M059J (cell line): ENCODE measurements around the gene POLR3GL. TPM values are rescaled to one million over a fixed set of nuclear protein-coding genes. Genes with fewer than 3 reads are reported as not detected.
"Not testable (repeated sequence)": the region's sequence is repeated elsewhere in the genome, so short reads cannot be mapped to it uniquely, and the experiment has no call there.

Experiments used
- DNase-seq: peaks from one replicate; pipeline ENCODE4 v3.0.0-alpha.2; 2012; ENCODE audit warnings: low read depth
- total RNA-seq: library from RNA; depleted of rRNA; stranded (reverse); fragments of >200 nt; shearing (Covaris generic); gene quantifications from 2 replicates; pipeline ENCODE4 v1.2.3, GENCODE V29; 2014; rRNA removed

The POLR3GL gene
- total RNA-seq: 23.1 and 28.9 TPM in 2 replicates

DNA sequence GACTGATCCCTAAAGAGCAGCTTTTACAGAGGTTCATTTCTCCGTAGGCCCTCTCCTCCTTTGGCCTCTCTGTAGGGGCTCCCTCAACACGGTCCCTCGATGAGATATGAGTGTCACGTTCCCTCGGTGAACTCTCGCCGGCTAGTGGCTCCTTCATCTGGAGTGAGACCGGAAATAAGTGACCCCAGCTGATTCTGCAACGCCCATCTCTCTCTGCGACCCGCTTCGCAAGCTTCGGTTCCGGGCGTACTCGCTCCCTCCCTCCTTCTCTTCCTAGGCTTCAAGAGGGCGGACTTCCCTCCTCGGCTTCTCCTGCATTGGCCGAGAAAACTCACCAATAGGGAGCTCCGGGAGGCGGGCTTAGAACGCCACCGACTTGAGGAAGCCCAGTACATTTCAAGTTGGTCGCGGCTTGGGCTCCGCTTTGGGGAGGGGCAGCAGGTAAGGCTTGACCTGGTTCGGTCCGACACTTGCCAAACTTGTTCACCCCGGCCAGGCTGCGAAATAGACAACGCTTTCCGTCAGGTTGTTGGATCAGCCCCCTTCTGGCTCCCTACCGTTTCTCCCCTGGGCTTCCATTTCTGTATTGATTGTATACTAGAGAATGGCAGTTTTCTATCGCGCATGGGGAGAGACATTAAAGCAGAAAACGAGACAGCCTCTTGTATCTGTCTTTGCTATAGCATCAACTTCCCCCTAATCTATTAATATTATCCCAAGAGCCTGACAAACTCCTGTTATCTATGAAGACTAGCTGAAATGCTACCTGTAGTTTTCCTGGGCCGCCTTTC, at the start of gene POLR3GL, which contains the start of gene ANKRD34A:
Gene POLR3GL, plus strand, starts transcription at position 363 of the 791 bp plus-strand sequence. CDS start 10,176 bp downstream, outside the sequence.
Gene ANKRD34A, minus strand, starts transcription at position 248 of the 791 bp plus-strand sequence. CDS start 2,816 bp downstream, outside the sequence.
- peak; percentile 98 for DNase-seq

DNA sequence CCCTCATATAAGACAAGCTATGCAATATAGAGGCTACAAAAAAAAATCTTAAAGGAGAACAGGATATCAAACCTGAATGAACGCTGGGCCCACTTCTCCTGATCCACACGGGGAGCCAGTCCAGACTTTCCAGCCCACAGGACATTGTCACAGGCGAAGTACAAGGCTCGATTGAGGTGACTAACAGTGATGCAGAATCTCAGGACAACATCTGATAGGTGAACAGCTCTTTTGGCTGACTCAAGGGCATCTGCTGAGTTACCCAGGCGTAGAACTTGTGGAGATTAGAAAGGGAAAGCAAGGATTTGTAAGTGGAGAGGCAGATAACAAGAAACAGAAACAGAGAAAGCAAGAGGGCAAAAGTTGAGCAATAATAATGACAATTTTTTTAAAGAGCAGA, 47.7 kb upstream of the POLR3GL start:
- no peak for DNase-seq

DNA sequence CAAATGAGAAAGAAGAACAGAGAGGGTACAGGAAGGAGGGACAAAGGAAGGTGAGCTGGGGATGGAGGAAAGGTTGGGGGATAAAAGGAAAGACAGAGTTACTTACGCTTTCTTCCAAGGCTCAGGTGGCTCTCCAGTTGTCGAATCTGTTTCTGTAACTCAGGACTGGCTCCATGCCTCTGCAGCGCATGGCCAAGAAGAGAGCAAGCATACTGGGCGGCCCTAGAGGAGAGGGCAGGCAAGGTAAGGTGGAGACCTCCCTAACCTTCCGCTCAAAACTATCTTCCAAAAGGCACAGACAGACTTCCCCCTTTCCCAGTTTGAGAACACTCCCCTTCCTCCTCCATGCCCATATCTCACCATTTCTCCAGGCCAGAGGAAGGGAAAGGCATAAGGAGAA, 46.9 kb upstream of the POLR3GL start:
- no peak for DNase-seq

DNA sequence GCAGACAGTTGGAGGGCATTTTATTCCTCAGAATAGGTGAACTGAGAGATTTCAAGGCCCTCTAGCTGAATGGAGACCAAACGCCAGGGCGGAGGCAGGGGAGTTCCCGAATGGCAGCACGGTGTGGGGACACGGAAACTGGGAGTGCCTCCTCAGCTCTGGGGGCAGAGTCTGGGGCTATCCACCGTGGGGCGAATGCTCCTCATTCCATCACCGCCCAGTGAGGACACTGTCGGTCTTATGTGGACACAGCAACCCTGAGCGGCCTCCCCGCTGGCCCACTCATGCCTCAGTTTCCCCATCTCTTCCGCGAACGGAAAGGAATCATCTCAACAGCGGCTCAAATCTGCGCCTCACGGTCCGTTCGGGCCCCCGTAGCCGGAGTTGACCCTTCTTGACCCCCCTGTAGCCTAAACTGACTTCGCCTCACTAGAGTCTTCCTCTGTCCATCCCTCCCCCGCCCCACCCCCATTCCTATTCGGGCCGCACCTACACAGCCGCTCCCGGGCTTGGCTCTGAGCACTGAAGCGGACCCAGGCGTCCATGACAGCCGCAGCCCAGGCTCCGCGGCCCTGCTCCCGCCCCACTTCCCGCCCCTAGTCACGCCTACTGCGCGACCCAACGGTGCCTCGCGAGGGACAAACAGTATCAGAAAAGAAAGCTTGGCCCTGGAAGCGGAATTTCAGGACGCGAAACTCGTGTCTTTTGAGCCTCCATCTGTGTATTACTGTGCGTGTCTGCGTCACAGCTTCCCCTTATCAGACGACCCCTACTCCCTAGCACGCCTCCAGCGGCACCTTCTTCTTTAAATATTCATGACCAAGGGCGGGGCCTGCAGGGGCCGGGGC, 46.1 kb upstream of the POLR3GL start, which contains the start of gene PEX11B:
Gene PEX11B, minus strand, starts transcription at position 574 of the 848 bp plus-strand sequence. Its CDS starts 29 bp downstream, at position 545.
- DNase-seq: peak; percentile 82

- peak; percentile 84 for DNase-seq
Observed at GRCh38 chr1:145918992-145919939, 45.2 kb upstream of the POLR3GL start.

GRCh38 chr1:145920297-145920696, 44.2 kb upstream of the POLR3GL start:
- not testable (repeated sequence) for DNase-seq

DNA sequence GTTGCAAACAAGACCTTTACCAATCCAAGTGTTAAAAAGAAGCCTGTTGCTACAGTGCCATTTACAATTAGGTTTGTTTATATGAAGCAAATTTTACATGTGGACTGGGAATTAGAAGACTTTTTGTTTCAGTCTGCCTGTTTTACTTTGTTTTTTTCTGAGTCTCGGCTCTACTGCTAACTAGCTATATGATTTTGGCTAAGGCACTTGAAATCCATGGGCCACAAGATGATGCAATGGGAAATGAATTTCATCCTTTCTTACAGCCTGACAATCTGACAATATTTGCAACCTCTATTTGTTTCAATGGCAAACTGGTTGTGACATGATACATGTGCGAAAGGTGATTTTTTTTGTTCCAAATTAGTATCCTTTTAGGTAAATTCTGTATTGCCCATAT, 42.2 kb upstream of the POLR3GL start:
- no peak for DNase-seq

DNA sequence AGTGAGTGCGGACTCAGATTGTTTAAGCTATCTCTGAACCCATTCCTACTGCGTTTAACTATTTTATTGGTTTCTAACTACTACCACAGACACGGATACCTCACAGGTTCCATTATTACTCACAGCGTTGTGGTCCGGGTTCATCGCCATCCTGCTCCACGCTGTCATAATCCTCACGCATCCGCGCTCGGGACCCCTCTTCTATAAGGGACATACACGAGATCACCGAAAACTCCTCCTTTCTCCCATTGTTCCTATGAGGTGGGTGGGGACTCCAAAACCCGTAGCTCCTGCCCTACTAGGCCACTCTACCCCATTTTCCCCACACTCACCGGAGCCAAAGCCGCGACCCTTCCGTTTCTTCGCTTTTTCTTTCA, 37.8 kb upstream of the POLR3GL start:
- no peak for DNase-seq

- peak; percentile 99 for DNase-seq
Observed at GRCh38 chr1:145927063-145927886, 37.2 kb upstream of the POLR3GL start, which contains the start of gene RBM8A. TSS of gene RBM8A (minus strand) at chr1:145927484. CDS start at chr1:145927426, 58 bp downstream.

DNA sequence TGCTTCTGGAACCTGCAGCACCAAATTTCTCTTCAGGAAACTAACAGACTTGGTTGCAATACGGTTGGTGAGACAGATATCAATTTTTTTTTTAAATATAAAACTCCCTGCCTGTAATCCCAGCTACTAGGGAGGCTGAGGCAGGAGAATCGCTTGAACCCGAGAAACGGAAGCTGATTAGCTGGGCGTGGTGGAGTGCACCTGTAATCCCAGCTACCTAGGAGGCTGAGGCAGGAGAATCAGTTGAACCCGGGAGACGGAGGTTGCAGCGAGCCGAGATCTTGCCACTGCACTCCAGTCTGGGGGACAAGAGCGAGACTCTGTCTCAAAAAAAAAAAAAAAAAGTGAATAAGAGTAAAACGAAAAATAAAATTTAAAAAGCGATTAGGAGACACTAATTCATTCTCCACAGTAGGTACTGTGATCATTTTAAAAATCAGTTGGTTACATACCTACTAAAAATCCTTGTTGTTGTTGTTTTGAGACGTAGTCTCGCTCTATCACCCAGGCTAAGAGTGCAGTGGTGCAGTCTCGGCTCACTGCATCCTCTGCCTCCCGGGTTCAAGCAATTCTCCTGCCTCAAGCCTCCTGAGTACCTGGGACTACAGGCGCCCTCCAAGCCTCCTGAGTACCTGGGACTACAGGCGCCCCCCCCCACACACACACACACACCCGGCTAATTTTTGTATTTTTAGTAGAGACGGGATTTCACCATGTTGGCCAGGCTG, 36.4 kb upstream of the POLR3GL start:
- DNase-seq: no peak

DNA sequence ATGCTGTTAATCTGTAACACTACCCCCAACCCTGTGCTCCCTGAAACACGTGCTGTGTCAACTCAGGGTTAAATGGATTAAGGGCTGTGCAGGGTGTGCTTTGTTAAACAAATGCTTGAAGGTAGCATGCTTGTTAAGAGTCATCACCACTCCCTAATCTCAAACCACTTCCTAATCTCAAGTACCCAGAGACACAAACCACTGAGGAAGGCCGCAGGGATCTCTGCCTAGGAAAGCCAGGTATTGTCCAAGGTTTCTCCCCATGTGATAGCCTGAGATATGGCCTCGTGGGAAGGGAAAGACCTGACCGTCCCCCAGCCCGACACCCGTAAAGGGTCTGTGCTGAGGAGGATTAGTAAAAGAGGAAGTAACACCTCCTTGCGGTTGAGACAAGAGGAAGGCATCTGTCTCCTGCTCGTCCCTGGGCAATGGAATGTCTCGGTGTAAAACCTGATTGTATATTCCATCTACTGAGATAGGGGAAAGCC, 31.9 kb upstream of the POLR3GL start:
- DNase-seq: not testable (repeated sequence)

DNA sequence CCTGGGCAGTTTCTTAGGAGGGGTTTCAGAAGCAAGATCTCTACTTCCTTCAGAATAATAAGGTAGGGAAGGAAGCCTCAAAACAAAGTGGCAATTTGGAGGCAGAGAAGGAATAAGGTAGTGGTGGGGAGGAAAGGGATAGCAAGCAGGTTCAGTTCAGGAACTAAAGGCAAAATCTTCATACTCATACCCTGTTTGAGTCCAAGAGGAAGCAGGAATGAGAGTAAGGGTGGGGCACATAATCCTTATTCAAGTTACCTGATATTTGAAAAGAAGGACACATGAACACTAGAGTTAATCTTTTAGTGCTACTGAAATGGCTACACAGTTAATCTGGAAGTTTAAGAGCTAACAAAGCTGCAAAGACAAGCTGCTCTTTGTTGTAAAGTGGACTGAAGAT, 28.8 kb upstream of the POLR3GL start:
- no peak for DNase-seq

DNA sequence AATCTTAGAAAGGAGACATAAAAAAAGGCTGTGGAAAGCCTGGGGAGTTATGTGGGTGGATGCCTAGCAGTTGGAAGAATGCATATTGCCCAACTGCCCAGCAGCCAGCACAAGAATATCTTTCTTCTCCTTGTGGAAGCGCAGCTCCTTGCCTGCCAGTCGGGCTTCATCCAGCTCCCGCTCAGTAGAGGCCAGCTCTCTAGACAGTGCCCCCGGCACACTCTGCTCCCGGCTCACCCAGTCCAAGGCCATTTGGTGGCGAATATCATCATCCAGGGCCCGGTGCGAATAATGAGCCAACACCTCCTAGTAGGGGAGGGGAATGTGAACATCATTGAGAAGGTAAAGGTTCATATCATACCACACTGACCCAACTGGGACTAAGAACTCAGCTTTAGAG, 28.2 kb upstream of the POLR3GL start:
- no peak for DNase-seq

DNA sequence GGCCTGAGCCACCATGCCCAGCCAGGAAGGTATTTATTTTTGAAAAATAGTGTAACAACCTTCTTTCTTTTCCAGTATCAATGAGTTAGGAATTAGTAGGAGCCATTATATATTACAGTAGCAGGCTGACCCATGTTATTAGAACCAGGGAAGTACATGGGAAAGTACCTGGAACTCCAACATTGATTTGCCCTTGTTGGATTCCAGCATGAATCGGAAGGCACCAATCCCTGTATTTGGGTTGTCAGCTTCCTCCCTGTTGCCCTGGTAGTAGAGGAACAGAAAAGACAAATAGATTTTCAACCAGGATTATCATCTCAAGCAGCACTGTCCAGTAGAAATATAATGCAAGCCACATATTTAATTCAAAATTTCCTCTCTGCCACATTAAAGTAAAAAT, 27.1 kb upstream of the POLR3GL start:
- no peak for DNase-seq

- DNase-seq: no peak
Observed at GRCh38 chr1:145942405-145942804, 22.1 kb upstream of the POLR3GL start.

DNA sequence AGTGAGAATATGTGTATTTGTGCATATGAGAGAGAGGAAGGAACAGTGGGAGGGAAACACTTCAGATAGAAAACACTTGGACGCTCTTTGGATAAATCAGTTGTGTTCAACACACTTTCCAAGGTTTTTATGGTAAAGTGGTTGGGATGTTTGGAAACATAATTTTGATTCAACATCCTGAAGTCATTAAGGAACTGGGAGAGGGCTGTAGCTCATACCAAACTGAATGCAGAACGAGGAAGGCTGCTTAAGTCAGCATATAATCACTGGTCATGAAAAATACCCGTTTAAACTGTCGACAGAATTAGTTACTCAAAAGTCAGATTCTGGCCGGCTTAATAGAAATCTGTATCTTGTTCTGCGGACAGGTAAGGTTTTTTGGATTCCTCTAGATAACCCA, 21.6 kb upstream of the POLR3GL start:
- DNase-seq: no peak

DNA sequence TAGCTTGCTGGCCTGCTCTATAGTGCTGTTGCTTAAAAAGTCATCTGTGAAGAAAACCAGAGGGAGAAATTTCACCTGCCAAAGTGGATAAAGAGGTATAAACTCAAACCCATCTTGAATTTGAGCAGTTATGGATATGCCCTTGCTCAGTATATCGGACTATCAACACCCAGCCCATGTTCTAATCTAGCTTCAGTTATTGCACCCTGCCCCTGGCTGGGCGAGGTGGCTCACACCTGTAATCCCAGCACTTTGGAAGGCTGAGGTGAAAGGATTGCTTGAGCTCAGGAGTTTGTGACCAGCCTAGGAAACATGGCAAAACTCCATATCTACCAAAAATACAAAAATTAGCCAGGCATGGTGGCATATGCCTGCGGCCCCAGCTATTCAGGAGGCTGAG, 20.0 kb upstream of the POLR3GL start:
- DNase-seq: no peak

DNA sequence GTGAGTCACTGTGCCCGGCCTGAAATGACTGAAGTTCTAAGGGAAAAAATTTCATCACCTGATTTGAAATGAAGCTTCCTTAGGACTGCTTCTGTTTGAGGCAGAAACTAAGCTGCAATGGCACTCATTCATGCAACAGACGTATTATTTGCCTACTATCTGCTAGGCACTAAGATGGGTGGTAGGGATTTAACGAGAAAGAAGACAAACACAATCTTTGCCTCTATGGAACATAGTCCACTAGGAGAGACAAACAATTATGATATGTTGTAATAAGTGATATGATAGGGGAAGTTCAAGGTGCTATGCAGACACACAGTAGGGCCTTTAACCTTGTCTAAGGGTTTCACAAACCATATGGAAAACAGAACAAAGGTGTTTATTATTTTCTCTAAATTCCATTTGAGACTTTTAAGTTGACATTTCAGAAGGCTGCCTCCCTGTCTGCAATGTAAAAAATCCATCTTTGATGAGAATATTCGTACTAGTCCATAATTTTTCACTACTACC, 18.0 kb upstream of the POLR3GL start:
- no peak for DNase-seq

DNA sequence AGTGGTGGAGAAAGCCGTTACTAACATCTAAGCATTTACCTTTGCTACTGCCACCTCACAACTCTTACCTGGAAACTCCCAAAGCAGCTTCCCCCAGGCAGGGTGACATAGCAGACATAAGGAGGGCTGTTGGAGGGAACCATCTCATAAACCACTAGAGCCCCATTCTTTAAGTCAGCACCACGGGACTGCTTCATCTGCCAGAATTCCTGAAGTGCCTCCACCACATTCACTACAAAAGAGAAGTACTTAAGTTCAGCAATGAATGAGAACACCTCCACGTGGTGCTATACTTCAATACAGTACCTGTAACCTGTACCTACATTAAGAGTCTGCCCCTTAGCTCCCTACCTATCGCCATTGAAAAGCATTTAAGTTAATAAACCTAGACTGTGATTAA, 16.9 kb upstream of the POLR3GL start:
- no peak for DNase-seq
